Hepatocyte (in vitro differentiated cells): ENCODE data around the gene NUDT14.

Source experiments
- EZH2 ChIP-seq: fragments of 200-600 bp; sonication (generic); IDR thresholded peaks from 2 replicates; pipeline ENCODE4 v1.6.1; 2016; ENCODE audit warnings: antibody characterized with exemption, mild to moderate bottlenecking, borderline replicate concordance
- TF ChIP-seq, protein P1 (sequence below): fragments of 200-600 bp; sonication (generic); IDR thresholded peaks from 2 replicates; pipeline ENCODE4 v1.5.1; 2016; ENCODE audit warnings: antibody characterized with exemption, mild to moderate bottlenecking; ENCODE audit not compliant: poor library complexity

DNA sequence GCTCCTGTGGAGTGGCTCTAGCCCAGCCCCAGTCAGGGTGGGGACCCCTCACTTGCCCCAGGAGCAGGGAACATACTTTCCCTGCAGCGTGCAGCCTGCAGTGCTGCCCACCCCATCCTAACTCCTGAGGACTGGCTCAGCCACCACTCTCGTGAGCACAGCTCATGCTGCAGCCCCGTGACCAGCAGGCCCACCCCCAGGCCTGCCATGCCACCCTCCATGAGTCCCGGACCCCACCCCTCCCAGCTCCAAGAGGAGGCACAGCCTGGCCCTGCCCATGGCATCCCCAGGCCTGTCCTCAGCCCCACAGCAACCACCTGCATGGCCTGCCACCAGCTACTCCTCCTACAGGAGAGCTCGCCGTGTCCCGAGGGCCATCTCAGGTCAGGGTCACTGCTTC lies 8.6 kb downstream of the NUDT14 start:
- TF ChIP-seq EZH2, result no peak
- TF ChIP-seq, protein P1, sequence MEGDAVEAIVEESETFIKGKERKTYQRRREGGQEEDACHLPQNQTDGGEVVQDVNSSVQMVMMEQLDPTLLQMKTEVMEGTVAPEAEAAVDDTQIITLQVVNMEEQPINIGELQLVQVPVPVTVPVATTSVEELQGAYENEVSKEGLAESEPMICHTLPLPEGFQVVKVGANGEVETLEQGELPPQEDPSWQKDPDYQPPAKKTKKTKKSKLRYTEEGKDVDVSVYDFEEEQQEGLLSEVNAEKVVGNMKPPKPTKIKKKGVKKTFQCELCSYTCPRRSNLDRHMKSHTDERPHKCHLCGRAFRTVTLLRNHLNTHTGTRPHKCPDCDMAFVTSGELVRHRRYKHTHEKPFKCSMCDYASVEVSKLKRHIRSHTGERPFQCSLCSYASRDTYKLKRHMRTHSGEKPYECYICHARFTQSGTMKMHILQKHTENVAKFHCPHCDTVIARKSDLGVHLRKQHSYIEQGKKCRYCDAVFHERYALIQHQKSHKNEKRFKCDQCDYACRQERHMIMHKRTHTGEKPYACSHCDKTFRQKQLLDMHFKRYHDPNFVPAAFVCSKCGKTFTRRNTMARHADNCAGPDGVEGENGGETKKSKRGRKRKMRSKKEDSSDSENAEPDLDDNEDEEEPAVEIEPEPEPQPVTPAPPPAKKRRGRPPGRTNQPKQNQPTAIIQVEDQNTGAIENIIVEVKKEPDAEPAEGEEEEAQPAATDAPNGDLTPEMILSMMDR, result no peak
